CD4-positive, alpha-beta T cell treated with Interleukin-2 at 100 ng/mL for 4 hours (primary cell): Measurements from ENCODE around the gene NDUFB6.
"Not testable (repeated sequence)": the region's sequence is repeated elsewhere in the genome, so short reads cannot be mapped to it uniquely, and the experiment has no call there.

ENCODE experiments used
- DNase-seq: peaks from one replicate; pipeline ENCODE4 v3.0.0-alpha.2; 2020; ENCODE audit warnings: low spot score

NDUFB6 gene

DNA sequence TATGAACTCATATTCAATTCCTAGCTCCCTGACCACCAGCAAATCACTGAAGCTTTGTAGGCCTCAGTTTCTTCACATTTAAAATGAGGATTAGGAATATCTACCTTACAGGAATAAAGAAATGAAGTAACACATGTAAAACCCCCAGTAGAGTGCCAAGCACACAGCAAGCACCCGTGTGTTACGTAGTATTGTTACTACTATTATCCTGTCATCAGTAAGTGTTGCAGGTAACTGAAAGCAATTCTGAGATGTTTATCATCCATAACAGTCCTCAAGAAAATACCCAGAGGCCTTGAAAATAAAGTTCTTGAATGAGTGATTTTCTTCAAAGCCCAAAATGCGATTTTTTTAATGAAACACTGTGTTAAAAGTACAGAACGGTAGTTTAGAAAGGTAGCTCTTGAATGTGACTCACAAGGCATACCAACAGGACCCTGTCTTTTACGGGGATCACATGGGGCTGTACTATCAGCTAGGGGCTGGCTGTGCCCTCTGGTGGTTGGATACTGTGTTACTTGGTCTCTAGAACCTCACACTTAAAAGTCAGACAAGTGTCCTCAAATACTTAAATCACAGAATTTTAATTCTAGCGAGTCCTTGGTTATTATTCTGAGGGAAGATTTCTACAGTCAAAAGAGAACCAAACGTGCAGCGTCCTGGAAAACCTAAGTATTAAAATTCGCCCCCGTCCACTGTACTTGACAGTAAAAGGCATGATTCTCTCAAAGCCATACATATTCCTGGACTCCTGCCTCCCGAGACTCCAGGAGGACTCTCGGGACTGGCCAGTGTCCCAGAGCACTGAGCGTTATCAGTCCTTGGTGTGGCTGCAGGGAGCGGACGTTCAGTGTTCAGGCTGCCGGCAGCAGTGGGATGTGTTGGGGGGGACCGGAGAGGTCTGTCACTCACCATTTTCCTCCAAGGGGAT, 725 bp downstream of the NDUFB6 start:
- DNase-seq, result peak; percentile 89

DNA sequence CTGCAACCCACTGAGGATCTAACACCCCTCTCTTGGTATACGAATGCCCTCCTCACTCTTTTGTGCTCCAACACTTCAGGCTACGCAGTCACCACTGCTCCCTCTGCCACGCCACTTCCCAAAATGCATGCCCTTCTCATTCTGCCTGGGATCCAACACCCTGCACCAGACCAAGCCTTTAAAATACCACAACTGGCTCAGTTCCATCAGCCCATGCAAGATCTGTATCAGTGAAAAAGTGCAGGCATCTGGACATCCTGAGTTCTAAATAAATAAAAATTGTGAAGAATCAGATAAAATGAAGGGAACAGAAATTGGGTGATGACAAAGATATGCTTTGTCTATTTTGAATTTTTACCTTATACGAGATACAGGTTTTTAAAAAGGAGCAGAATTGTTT, 2.7 kb downstream of the NDUFB6 start:
- DNase-seq, result no peak

DNA sequence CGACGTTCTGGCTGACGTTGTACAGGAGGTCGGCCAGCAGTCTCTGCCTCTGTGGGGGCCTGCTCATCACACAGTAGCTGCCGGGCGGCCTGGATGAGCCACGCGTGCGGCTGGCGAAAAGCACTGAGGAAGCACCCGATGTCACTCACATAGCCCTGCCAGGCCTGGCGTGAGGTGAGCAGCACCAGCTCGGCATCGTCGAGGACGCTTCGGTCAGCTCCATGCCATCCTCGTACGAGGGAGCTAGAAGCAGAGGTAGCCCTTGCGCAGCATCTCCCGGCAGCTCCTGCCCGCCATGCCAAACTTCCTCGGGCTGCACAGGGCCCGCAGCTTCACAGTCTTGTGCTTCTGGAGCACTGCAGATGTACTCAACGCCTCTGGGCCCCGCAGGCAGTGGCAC, 6.2 kb downstream of the NDUFB6 start:
- no peak for DNase-seq

DNA sequence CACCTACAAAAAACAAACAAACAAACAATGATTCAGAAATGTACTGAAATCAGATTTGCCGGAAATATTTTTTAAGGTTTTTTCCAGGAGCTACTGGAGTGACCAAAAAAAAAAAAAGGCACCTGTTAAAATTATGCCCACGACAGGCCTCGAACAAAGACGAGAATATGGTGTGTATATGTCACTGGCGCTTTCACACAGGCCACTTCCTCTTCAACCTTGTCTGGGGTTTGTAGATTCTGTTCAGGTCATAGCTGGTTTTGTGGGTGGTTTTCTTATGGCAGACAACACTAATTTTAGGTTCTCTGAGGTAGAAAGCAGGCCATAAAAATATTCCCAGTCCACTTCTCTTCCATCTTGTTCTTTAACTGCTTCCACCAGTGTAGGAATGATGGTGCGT, 7.0 kb downstream of the NDUFB6 start:
- DNase-seq, result no peak

DNA sequence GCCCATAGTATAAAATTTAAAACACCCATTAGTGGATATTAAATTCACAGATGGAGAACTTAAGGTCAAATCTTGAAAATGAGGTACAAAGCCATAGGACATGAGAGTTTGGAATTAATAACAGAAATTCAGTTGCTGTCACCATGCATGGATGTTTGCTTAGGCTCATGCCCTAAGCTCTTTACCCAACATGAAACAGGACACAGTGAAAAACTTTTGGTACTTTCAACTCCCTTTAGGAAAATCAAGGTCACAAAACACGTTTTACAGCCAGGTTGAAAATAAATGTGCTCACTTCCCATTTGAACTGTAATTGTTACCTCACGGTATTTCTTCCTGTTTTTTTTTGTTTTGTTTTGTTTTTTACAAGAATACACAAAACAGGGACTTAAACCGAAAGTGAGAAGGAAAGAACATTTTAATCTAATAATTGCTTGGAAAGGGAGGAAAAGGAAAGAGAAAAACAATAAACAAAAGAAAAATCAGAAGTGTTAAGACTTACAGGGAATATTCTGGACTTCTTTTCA, 14.5 kb downstream of the NDUFB6 start:
- DNase-seq, result no peak

DNA sequence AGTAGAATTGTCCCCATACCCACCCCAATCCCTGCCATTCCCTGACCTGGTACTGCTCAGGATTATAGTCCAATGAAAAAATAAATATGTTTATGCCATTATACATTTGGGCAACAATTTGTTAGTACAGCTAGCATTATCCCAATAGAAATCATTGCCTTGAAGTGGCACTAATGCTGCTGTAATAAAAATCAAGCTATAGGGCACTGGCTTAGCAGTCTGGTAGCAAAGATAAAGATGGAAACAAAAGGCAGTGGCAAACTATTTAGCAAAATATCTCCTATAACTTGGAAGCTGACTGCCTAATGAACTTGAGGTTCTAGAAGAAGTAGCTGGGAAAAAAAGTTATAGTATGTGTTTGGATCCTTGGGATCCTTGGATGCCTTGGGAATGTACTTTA, 18.4 kb downstream of the NDUFB6 start:
- DNase-seq, result no peak

DNA sequence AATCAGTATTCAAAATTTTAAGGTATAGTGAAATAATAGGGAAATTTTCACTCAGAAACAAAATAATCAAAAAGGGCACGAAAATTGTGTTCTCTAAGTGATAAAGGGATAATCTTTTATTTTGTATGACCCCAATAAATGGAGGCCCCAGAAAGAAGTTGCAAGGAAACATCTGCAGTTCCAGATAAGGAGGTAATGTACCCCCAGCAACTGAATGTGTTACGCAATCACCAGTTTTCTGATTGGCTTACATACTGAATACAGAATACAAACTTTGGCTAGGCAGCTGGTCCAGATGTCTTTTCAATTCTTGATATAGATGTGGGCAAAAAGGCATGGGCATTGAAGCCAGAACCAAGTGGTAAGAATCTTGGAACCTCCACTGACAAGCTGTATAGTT, 18.9 kb downstream of the NDUFB6 start:
- DNase-seq, result no peak

DNA sequence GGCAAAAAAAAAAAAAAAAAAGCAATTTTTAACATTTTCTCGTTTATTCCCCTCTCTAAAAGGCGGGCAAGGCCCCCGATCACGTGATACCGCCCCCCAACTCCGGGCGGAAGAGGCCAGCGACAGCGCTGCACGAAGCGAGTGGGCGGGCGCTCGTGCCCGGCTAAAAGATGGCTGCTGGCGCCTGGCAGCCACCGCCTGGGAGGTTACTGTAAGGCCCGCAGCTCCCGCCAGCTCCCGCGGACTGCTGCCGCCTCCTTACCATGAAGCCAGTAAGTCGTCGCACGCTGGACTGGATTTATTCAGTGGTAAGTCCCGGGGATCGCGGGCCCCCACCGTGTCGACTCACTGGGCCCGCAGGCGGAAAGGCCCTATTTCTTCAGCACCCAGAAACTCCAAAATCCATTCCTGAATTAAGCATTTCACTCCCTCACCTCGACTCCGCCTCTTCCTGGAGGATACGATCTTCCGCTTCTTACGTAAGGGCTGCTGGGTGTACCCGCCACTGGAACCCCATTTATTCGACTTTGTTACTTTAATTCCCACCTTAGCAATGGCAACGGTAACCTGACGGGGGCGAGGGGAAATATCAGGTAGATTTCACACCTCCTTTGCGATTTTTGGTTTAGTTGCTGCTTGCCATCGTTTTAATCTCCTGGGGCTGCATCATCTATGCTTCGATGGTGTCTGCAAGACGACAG, 20.6 kb downstream of the NDUFB6 start, which contains the start of the genes SMIM27 and TOPORS:
Gene SMIM27 (plus strand): TSS at position 156 of the 701 bp plus-strand sequence. CDS start 108 bp downstream, at position 264.
Gene TOPORS (minus strand): TSS at position 415 of the 701 bp plus-strand sequence. CDS start 150 bp downstream, at position 265.
- DNase-seq, result peak; percentile 90

DNA sequence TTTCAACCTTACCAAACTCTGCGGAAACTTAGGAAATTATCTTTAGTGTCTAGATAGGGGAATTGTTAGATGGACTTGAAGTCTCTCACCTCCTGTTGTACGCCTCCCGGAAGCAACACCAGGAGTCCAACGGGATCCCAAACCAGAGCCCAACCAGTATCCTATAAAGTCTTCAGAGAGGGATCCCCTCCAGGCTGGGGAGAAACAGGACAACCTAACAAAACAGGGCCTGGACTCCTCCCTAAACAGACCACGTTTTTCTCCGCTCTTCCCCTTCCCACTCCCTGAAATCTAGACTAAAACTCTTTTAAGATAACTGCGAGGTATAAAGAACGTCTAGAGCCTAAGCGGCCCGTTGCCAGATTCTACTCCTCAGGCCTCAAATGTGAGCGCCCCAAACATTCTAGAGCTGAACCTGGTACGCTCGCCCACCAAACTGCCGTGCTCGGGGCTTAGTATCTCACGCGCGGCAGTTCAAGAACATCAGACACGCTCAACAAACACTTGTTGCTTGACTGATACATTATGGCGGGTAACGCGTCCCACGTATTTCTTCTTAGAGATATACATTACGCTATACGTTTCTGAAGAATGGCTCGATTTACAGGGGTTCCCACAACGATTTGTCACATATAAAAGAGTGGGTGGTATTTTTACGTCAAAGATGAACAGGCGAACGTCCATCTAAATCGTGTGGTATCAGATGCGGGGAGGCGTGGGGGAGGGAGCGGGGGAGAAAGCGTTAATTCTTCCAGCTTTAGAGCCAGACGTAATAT, 21.5 kb downstream of the NDUFB6 start:
- peak; percentile 37 for DNase-seq

DNA sequence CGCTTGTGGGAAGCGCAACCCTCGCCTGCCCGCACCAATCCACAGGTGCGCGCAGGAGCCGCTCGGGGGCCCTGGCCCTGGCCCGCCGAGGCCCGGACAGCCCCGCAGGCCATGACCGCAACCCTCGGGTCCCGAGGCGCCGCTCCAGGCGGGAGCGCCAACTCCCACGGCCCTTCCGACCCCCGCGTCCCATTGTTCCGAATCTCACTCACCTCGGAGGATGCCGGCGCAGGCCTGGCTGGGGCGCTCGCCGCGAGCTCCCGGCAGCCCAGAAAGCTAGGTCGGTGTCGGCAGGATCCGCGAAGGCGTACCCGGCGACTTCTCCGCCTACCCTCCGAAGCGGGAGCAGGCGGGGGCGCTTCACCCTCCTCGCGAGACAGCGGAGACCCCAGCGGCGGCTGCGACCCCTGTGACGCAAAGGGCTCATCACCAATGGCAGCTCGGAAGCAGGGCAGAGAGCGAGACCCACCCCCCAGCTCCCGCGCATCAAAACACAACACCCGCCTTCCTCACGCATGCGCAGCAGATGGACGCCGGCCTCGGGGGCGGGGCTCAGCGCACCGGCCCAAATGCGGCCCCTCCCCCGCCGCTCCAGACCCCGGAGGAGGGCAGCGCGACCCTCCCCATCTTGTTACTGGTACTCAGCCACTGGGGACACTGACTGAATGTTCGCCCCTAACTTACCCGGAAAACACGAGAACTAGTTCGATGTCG, 22.2 kb downstream of the NDUFB6 start:
- DNase-seq, result peak; percentile 96

DNA sequence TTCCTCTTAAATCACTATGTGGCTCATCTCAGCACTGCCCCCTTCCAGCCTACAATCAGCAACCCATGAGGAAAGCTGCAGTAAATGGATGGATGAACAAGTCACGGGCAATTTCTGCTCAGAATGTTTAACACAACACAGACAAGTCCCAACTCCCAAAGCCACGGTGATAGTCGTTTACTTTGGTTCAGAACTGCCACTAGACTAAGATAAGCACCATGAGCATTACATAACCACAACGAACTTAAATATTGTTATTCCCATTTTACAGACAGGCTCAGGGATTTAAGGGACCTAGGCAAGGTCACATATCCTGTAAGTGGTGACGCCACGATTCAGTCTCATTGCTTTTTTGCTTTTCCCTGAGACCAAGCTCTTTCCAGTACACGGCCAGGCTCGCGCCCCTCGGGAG, 22.8 kb downstream of the NDUFB6 start:
- peak; percentile 15 for DNase-seq

DNA sequence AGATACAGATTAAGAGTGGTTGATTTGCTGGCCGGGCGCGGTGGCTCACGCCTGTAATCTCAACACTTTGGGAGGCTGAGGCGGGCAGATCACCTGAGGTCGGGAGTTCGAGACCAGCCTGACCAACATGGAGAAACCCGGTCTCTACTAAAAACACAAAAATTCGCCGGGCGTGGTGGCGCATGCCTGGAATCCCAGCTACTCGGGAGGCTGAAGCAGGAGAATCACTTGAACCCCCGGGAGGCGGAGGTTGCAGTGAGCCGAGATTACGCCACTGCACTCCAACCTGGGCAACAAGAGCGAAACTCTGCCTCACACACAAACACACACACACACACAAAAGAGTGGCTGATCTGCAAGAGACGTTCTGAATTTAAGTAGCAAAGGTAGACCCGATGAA, 24.7 kb downstream of the NDUFB6 start:
- not testable (repeated sequence) for DNase-seq

DNA sequence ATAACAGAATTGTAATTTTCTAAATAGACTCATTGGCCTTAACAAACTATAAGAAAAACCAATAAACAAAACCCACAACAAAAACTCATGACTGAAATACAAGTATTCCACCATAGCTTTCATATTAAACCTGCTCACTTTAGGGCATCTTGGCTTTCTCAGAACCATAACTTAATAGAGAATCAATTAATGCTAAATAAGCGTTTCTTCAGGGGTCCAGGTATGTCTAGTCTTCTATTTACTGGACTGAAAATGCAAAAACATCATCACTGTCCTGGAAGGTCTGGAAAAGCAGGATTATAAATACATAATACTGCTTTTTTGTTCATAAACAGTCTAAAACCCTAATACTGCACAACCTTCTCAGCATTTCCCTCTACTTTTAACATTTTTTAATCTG, 27.1 kb downstream of the NDUFB6 start:
- no peak for DNase-seq

DNA sequence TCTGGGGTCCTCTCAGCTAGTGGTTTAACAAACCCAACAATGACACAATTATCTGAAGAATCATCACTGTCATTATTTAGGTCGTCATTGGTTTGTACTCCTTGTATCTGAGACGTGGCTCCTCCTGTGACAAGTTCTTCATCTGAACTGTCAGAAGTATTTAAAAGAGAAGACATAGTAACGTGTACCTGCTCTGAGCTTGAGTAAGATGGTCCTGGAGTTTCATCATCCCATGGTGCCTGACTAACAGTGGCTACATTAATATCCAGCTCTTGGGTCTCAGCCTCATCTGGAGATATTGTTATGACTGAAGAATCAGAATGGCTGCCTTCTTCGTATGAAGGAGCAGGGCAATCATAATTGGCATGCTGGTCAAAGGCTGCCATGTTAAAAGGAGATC, 29.9 kb downstream of the NDUFB6 start:
- DNase-seq, result no peak

DNA sequence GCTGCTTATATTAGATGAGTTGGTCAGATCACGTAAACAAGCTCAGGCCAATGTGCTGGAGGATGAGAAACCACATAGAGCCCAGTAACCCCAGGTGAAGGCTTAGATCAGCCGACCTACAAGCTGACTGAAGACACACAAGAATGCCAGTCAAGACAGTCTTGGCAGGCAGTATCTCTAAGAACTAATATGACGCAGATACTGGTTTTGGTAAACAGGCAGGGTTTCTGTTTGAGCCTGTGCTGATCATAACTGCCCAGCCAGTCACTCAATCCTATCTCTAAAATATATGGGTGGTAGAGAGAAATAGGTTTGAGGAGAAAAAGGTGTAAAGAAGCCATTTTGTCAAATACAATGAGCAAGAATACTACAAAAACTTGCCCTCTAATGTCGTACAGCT, 39.1 kb downstream of the NDUFB6 start:
- DNase-seq, result no peak

DNA sequence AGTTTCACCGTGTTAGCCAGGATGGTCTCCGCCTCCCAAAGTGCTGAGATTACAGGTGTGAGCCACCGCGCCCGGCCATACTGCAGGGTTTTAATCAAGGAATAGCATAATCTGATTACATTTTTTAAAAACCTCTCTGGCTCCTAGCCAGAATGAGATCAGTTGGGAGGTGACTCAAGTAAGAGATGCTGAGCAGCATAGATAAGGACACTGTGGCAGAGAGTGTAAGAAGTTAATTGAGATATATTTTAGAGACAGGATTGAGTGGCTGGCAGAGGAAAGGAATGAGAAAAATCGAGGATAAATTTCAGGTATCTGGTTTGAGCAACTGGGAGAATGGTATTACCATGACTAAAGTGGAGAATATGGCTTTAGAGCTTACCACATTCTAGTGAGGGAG, 39.6 kb downstream of the NDUFB6 start:
- DNase-seq, result no peak

DNA sequence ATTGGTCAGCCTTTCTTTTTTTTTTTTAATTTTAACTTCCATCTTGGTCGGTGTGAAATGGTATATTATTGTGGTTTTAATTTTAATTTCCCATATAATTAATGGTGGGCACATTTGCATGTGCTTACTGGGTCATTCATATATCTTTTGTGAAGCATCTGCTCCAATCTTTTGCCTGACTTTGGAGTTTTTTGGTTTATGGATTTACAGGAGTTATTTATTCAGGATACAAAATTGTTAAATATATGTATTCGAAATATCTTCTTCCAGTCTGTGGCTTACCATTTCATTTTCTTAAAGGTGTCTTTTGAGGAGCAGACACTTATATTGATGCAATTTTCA, 46.3 kb downstream of the NDUFB6 start:
- DNase-seq, result no peak

DNA sequence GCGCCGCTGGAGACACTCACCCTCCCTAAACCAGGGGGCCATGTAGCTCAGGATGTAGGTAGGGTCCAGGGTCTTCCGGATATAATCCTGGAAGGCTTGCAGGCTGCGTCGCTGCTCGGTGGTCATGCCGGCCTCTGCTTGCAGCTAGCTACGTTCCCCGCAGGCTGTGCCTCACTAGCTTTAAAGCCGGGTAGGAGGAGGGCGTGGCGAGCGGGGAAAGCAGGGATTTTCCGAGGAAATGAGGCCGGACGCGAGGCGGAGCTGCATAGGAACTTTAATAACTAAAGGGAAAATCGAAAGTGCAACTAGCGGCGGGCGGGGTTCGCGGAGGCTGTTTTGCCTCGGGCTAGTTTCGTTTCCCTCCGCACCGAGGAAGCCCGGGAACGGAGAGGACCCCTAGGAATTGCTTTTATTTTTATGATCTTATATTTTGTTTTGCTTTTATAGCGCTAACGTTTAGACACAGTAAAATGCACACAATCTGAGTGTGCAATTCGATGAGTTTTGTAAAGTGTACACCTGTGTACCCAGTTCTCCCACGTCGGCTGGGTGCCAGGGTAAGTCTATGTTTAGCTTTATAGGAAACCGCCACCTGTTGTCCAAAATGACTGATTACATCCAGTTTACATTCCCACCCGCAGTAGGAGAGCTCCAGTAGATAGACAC, 46.8 kb downstream of the NDUFB6 start, which contains the start of gene RIGI:
Gene RIGI (minus strand): TSS at position 156 of the 666 bp plus-strand sequence. CDS start 30 bp downstream, at position 126.
- peak; percentile 84 for DNase-seq

DNA sequence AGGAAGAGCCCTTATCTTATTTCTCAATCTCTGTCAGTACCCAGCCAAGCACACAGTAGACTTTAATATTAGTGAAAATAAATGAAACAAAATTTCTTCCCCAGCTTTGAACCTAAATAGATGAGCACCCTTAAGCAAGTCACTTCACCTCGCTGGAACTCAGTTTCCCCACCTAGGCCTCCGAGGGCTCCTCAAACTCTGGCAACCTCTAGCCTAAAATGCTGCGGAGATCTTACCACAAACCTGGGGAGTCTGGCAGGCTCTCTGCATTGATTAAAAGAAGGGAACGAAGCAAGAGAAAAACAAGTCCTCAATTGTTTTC, 47.3 kb downstream of the NDUFB6 start:
- no peak for DNase-seq

DNA sequence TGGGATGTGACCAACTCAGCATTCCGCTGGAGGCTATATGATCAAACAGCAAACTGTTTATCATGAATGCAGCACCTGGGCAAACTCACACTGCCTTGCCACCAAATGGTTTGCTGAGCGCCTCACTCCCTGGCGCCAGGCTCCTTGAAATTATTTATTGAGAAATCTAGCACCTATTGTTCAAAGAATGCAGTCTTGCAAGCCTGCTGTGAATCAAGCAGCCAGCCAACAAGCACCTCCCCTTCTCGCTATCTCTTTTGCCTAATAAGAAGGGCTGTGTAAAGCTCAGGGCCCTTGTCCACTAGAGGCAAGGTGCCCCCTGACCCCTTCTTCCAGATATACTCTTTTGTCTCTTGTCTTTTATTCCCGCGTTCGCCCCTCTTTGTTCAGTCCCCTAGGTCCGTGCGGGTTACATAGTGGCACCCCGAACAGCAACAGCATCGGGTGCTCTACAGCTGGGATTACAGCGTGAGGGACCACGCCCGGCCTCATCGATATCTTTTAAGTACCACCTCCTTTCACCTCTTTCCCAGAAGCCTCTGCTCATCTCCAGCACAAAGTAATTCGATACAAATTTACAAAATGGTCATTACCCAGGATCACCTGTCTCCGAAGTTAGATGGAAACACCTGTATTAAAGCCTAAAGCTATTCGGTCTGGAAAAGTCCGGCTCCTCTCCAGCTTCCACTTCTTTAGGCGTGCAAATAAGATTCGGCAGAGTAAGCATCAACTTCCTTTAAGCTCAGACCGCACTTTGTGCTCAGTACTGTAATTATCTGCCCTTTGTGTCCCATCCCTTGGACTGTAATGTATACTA, 47.9 kb downstream of the NDUFB6 start:
- peak; percentile 22 for DNase-seq
